WTC11 (cell line): ENCODE measurements around the gene PCDHB8.

ENCODE experiments used
- CREB1 ChIP-seq: sonication (generic); formaldehyde crosslinking; IDR thresholded peaks from 2 replicates; pipeline ENCODE4 v1.8.0; 2023; ENCODE audit warnings: mild to moderate bottlenecking, missing genetic modification reagents
- IRF2 ChIP-seq: sonication (generic); formaldehyde crosslinking; IDR thresholded peaks from 2 replicates; pipeline ENCODE4 v1.8.0; 2022; ENCODE audit warnings: low read depth, missing genetic modification reagents, borderline replicate concordance
- KAT7 ChIP-seq: sonication (generic); formaldehyde crosslinking; IDR thresholded peaks from 2 replicates; pipeline ENCODE4 v1.8.1; 2023; ENCODE audit warnings: missing genetic modification reagents, mild to moderate bottlenecking, borderline replicate concordance
- TF ChIP-seq, protein P1 (sequence below): fragments of 200-600 bp; IDR thresholded peaks from 2 replicates; pipeline ENCODE4 v1.8.0; 2022; ENCODE audit warnings: antibody characterized with exemption
- TF ChIP-seq, protein P2 (sequence below): fragments of 250-450 bp; sonication (Bioruptor Pico); IDR thresholded peaks from 2 replicates; pipeline ENCODE4 v2.1.2; 2022; ENCODE audit warnings: mild to moderate bottlenecking, moderate library complexity

DNA sequence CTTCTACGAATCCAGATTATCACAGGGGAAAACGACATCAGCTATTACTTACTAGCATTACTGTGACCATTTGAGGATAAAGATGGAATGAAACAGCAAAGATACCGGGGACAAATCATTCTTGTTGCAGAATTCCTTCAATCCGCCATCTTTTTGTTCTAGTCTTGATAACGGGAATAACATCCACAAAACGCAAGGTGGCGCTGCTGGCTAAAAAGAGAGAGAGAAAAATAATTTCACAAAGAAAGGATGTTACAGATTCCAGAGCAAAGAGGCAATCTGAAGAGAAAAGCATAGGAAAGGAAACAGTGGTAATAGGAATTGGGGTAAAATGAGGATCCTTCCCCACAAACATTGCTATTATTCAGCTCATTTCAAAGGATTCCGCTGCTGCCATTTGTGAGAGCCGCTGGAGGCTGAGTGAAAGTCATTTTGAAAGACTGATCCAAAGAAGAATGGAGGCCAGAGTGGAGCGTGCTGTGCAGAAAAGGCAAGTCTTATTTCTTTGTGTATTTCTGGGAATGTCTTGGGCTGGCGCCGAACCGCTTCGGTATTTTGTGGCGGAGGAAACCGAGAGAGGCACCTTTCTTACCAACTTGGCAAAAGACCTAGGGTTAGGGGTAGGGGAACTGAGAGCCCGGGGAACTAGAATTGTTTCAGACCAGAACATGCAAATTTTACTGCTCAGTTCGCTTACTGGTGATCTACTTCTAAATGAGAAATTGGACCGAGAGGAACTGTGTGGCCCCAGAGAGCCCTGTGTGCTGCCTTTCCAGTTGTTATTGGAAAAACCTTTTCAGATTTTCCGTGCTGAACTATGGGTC is 5.0 kb upstream of the PCDHB8 start, which contains the start of gene PCDHB7:
- no peak for TF ChIP-seq KAT7 (CRISPR knock-in tag)
- TF ChIP-seq, protein P1, sequence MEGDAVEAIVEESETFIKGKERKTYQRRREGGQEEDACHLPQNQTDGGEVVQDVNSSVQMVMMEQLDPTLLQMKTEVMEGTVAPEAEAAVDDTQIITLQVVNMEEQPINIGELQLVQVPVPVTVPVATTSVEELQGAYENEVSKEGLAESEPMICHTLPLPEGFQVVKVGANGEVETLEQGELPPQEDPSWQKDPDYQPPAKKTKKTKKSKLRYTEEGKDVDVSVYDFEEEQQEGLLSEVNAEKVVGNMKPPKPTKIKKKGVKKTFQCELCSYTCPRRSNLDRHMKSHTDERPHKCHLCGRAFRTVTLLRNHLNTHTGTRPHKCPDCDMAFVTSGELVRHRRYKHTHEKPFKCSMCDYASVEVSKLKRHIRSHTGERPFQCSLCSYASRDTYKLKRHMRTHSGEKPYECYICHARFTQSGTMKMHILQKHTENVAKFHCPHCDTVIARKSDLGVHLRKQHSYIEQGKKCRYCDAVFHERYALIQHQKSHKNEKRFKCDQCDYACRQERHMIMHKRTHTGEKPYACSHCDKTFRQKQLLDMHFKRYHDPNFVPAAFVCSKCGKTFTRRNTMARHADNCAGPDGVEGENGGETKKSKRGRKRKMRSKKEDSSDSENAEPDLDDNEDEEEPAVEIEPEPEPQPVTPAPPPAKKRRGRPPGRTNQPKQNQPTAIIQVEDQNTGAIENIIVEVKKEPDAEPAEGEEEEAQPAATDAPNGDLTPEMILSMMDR: peak; percentile 66
- TF ChIP-seq IRF2 (CRISPR knock-in tag): no peak
- TF ChIP-seq CREB1 (CRISPR knock-in tag): no peak
- TF ChIP-seq, protein P2, sequence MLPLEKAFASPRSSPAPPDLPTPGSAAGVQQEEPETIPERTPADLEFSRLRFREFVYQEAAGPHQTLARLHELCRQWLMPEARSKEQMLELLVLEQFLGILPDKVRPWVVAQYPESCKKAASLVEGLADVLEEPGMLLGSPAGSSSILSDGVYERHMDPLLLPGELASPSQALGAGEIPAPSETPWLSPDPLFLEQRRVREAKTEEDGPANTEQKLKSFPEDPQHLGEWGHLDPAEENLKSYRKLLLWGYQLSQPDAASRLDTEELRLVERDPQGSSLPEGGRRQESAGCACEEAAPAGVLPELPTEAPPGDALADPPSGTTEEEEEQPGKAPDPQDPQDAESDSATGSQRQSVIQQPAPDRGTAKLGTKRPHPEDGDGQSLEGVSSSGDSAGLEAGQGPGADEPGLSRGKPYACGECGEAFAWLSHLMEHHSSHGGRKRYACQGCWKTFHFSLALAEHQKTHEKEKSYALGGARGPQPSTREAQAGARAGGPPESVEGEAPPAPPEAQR (CRISPR knock-in tag): no peak
